Measurements from ENCODE around the gene FRRS1. TPM values are rescaled to one million over a fixed set of nuclear protein-coding genes. Genes with fewer than 3 reads are reported as not detected.

The FRRS1 gene
- total and polyA plus RNA-seq, 10 of the 15 experiments (the other 5 are each of a cell fraction or from before 2014, with no cell fraction given) = 0.13 to 18.9 (median 8.0) TPM

DNA sequence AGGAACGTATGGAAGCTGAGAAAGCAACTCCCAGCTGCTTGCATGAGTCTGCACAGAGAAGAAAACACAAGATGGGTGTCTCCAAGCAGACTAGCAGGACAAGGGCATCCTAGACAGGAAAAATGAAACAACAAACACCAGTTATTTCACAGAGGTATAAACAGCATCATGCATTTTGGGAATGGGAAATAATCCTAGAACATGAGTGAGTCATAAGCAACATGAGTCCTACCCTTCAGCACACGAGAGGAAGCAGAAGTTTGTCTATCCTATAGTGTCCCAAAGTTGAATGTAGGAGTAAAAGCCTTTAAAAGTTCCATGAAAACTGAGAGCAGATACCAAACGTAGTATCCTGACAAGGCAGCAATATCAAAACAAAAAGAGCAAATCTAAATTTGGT lies 11.3 kb upstream of the FRRS1 start (continued):
- TF ChIP-seq, protein P1, sequence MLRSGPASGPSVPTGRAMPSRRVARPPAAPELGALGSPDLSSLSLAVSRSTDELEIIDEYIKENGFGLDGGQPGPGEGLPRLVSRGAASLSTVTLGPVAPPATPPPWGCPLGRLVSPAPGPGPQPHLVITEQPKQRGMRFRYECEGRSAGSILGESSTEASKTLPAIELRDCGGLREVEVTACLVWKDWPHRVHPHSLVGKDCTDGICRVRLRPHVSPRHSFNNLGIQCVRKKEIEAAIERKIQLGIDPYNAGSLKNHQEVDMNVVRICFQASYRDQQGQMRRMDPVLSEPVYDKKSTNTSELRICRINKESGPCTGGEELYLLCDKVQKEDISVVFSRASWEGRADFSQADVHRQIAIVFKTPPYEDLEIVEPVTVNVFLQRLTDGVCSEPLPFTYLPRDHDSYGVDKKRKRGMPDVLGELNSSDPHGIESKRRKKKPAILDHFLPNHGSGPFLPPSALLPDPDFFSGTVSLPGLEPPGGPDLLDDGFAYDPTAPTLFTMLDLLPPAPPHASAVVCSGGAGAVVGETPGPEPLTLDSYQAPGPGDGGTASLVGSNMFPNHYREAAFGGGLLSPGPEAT (IDR thresholded peaks at IDR 0.05; ENCODE audit: low read depth) = no peak

DNA sequence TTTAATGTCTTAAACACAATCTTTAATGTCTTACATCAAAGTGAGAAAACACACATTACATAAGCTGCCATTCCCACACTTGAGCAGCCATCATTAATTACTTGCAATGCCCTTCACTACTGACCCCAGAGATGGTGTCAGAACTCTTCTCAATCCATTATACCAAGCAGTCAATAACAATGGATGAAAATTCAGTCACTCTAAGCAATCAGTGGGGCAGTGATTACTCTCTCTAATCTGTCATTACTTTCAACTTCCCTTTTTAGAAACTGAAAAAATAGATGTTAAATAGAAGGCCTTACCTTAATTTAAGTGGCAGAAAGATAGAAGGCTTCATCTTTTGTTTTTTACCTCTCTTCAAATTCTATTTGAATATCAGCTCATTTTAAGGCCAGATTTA lies 9.7 kb upstream of the FRRS1 start:
- H3K27me3 ChIP-seq (replicated peaks in 1 of 2; ENCODE audit: control insufficient read depth in 2 of 2, insufficient read depth in 2 of 2, low read length in 1 of 2) = no peaks in the 10 kb centered on the region
- no peak overlapping the region; the same call in 1 of the 2 replicates for H2AFZ ChIP-seq (ENCODE audit: control insufficient read depth, low read depth, low read length)
- intact Hi-C loops (cut with micrococcal nuclease; ENCODE audit: unreplicated experiment) = no loop called here
- ATAC-seq (peak; percentile 91), FAIRE-seq (no peak), DNase-seq (ENCODE audit: low read depth, low spot score) (no peak)
- ChIA-PET CTCF (interaction anchor here (0.7 to 1.7 kb wide), 5 partner anchors 11 to 1109 kb away, joined by 3 read pairs; no protein-coding TSS in a partner anchor), POLR2A (interaction anchor here (1.0 to 1.5 kb wide), 3 partner anchors 10 to 22 kb away, joined by 3 to 10 read pairs (median 4); partner anchors contain the start of gene FRRS1), SMC1A (ENCODE audit: uncharacterized antibody, unreplicated experiment) (interaction anchor here (0.6 to 3.0 kb wide), 9 partner anchors 9 to 1475 kb away, joined by 3 to 24 read pairs (median 4); partner anchors contain the start of gene FRRS1), RAD21 (ENCODE audit: unreplicated experiment) (interaction anchor here (1.9 kb wide), 1 partner anchor 10 kb away, joined by 6 read pairs; the partner anchor contains the start of gene FRRS1)
- H3K9ac ChIP-seq (ENCODE audit: control insufficient read depth, insufficient read depth, low read length) = no peak overlapping the region
- no peaks in the 10 kb centered on the region for H3K9me3 ChIP-seq (replicated peaks; ENCODE audit: control insufficient read depth, insufficient read depth, low read length)
- no peak overlapping the region for H3K27ac ChIP-seq (ENCODE audit: control insufficient read depth, insufficient read depth)
- no peak overlapping the region for H3K4me3 ChIP-seq
- TF ChIP-seq TCF7 (IDR thresholded peaks at IDR 0.05; ENCODE audit: borderline replicate concordance) (no peak), MTA2 (IDR thresholded peaks at IDR 0.05; ENCODE audit: low read depth) (peak; percentile 67; the same call in 1 of the 2 replicates), ATF7 (IDR thresholded peaks at IDR 0.05; ENCODE audit: low read depth) (peak; percentile 33; the same call in 1 of the 2 replicates)
- TF ChIP-seq, protein P2, sequence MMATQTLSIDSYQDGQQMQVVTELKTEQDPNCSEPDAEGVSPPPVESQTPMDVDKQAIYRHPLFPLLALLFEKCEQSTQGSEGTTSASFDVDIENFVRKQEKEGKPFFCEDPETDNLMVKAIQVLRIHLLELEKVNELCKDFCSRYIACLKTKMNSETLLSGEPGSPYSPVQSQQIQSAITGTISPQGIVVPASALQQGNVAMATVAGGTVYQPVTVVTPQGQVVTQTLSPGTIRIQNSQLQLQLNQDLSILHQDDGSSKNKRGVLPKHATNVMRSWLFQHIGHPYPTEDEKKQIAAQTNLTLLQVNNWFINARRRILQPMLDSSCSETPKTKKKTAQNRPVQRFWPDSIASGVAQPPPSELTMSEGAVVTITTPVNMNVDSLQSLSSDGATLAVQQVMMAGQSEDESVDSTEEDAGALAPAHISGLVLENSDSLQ (IDR thresholded peaks at IDR 0.05) = peak; percentile 76
- no peaks in the 10 kb centered on the region for H3K36me3 ChIP-seq (ENCODE audit: control insufficient read depth in 2 of 2, insufficient read depth in 2 of 2, low read length in 1 of 2)
- peaks cover 4% of the 10 kb centered on the region; the same call in 1 of the 2 replicates for H3K4me1 ChIP-seq (ENCODE audit: control insufficient read depth, insufficient read depth, low read length)
- BruUV-seq (replicated peaks) = no TSS peak
- H3K4me2 ChIP-seq (ENCODE audit: control insufficient read depth, insufficient read depth) = no peak overlapping the region
- in situ Hi-C loops (cut with MboI) = no loop called here
- H3K79me2 ChIP-seq (ENCODE audit: control insufficient read depth, insufficient read depth, low read length) = no peaks in the 10 kb centered on the region
- H4K20me1 ChIP-seq (ENCODE audit: control insufficient read depth, insufficient read depth) = no peaks in the 10 kb centered on the region
